Testis (tissue), 3 donors: ENCODE measurements around the gene CLCA4. TPM values are rescaled to one million over a fixed set of nuclear protein-coding genes. Genes with fewer than 3 reads are reported as not detected.

Experiments
- DNase-seq: peaks from one replicate; pipeline ENCODE4 v3.0.0-alpha.2; 2019
- H3K27ac ChIP-seq, 2 donors: fragments of 200-600 bp; sonication (generic); one replicate each; pipeline ENCODE4 v1.5.1; 2019
- H3K27me3 ChIP-seq: fragments of 200-600 bp; sonication (generic); one replicate; pipeline ENCODE4 v1.5.1; 2019
- H3K36me3 ChIP-seq: fragments of 200-600 bp; sonication (generic); one replicate; pipeline ENCODE4 v1.5.1; 2017; ENCODE audit warnings: low read depth; ENCODE audit errors: missing control alignments
- H3K4me1 ChIP-seq: fragments of 200-600 bp; sonication (generic); one replicate; pipeline ENCODE4 v1.5.1; 2019
- H3K4me3 ChIP-seq, 2 donors: fragments of 200-600 bp; sonication (generic); one replicate each; pipeline ENCODE4 v1.5.1; 2017 to 2019
- H3K9me3 ChIP-seq: fragments of 200-600 bp; sonication (generic); one replicate; pipeline ENCODE4 v1.5.1; 2017
- CTCF ChIP-seq, 3 experiments: fragments of 450-650 bp in 2 of 3; fragments of 200-600 bp in 1 of 3; sonication (generic) in 1 of 3; IDR thresholded peaks; one replicate each; pipeline ENCODE4 v1.5.1; 2016 to 2019; ENCODE audit warnings: antibody characterized with exemption in 3 of 3, mild to moderate bottlenecking in 2 of 3, moderate library complexity in 1 of 3
- POLR2A ChIP-seq: fragments of 450-650 bp; IDR thresholded peaks from one replicate; pipeline ENCODE4 v1.6.1; 2017; ENCODE audit warnings: antibody characterized with exemption, mild to moderate bottlenecking, moderate library complexity
- WGBS, 2 donors: methylation state at CpG; one replicate each; pipeline ENCODE4 v1.1.5; 2018; 5-methylcytosine and 5-hydroxymethylcytosine counted together
- intact Hi-C: fragments of 100-400 bp; cut with DNase I; formaldehyde crosslinking; loops from one replicate; pipeline ENCODE4 v1.15.1; 2023; ENCODE audit warnings: low total_unique reads
- polyA plus RNA-seq: library from polyadenylated mRNA; stranded (reverse); fragments of 350-450 nt; fragmentation: Illumina TruSeq; extraction: RNeasy Lipid Tissue Mini Kit (QIAGEN cat#74804); gene quantifications from one replicate; pipeline ENCODE4 v1.2.3, GENCODE V29; 2014; ENCODE audit warnings: low read depth, low replicate concordance; ENCODE audit not compliant: insufficient read depth
- total RNA-seq, 2 donors: library from RNA; depleted of rRNA; stranded (reverse); fragments of >200 nt; gene quantifications; one replicate each; pipeline ENCODE4 v1.2.3, GENCODE V29; 2016

Gene CLCA4
- total and polyA plus RNA-seq, 3 donors from 2014 or later: 0.12 to 0.63 (median 0.37) TPM

GRCh38 chr1:86504895-86505563 lies 41.8 kb upstream of the CLCA4 start:
- DNase-seq: no peak
- WGBS, 2 donors: 85 to 88% methylated on average over 9 of the region's 9 CpGs
- no peaks in the 10 kb centered on the region for H3K27me3 ChIP-seq
- H3K9me3 ChIP-seq: no peaks in the 10 kb centered on the region
- intact Hi-C loops: no loop called here
- H3K4me1 ChIP-seq: no peaks in the 10 kb centered on the region
- H3K4me3 ChIP-seq: no peak overlapping the region
- H3K36me3 ChIP-seq: no peaks in the 10 kb centered on the region
- no peak overlapping the region for H3K27ac ChIP-seq
- TF ChIP-seq POLR2A (no peak), CTCF (IDR thresholded peaks at IDR 0.05) (no peak)

- H3K4me3 ChIP-seq: no peak overlapping the region
- no peaks in the 10 kb centered on the region for H3K4me1 ChIP-seq
- no peak overlapping the region for H3K27ac ChIP-seq
- DNase-seq: no peak
- WGBS, 2 donors: 65 to 70% methylated on average over 4 of the region's 4 CpGs
- intact Hi-C loops: no loop called here
- no peaks in the 10 kb centered on the region for H3K9me3 ChIP-seq
- H3K36me3 ChIP-seq: no peaks in the 10 kb centered on the region
- TF ChIP-seq POLR2A: no peak
- TF ChIP-seq CTCF (IDR thresholded peaks at IDR 0.05): no peak
- H3K27me3 ChIP-seq: no peaks in the 10 kb centered on the region
Observed at GRCh38 chr1:86505564-86505902, 41.3 kb upstream of the CLCA4 start.

- no peaks in the 10 kb centered on the region for H3K36me3 ChIP-seq
- H3K4me3 ChIP-seq: no peak overlapping the region
- peak; percentile 34 for DNase-seq
- H3K27ac ChIP-seq: no peak overlapping the region
- no peak for TF ChIP-seq POLR2A
- peak in 2 of 3 experiments; percentile 44 to 58 for TF ChIP-seq CTCF (IDR thresholded peaks at IDR 0.05)
- H3K4me1 ChIP-seq: no peaks in the 10 kb centered on the region
- WGBS, 2 donors: 41 to 47% methylated on average over 13 of the region's 13 CpGs
- intact Hi-C loops: no loop called here
- no peaks in the 10 kb centered on the region for H3K27me3 ChIP-seq
- H3K9me3 ChIP-seq: no peaks in the 10 kb centered on the region
Observed at GRCh38 chr1:86507935-86508582, 38.8 kb upstream of the CLCA4 start.

GRCh38 chr1:86508583-86508969 lies 38.3 kb upstream of the CLCA4 start:
- DNase-seq: no peak
- Histone ChIP-seq H3K4me1 (no peaks in the 10 kb centered on the region), H3K36me3 (no peaks in the 10 kb centered on the region), H3K27ac (no peak overlapping the region), H3K27me3 (no peaks in the 10 kb centered on the region), H3K9me3 (no peaks in the 10 kb centered on the region), H3K4me3 (no peak overlapping the region)
- 82 to 89% methylated on average over 2 of the region's 2 CpGs for WGBS, 2 donors
- intact Hi-C loops: no loop called here
- TF ChIP-seq CTCF (IDR thresholded peaks at IDR 0.05) (no peak), POLR2A (no peak)

- Histone ChIP-seq H3K9me3 (no peaks in the 10 kb centered on the region), H3K4me3 (no peak overlapping the region), H3K36me3 (no peaks in the 10 kb centered on the region), H3K4me1 (no peaks in the 10 kb centered on the region), H3K27ac (no peak overlapping the region), H3K27me3 (no peaks in the 10 kb centered on the region)
- intact Hi-C loops: no loop called here
- DNase-seq: no peak
- TF ChIP-seq POLR2A: no peak
- TF ChIP-seq CTCF (IDR thresholded peaks at IDR 0.05): no peak
- WGBS, 2 donors: 42 to 49% methylated on average over 2 of the region's 2 CpGs
Observed at GRCh38 chr1:86515597-86515996, 31.3 kb upstream of the CLCA4 start.
